ENCODE measurements around the gene KCNN3.

The KCNN3 gene

DNA sequence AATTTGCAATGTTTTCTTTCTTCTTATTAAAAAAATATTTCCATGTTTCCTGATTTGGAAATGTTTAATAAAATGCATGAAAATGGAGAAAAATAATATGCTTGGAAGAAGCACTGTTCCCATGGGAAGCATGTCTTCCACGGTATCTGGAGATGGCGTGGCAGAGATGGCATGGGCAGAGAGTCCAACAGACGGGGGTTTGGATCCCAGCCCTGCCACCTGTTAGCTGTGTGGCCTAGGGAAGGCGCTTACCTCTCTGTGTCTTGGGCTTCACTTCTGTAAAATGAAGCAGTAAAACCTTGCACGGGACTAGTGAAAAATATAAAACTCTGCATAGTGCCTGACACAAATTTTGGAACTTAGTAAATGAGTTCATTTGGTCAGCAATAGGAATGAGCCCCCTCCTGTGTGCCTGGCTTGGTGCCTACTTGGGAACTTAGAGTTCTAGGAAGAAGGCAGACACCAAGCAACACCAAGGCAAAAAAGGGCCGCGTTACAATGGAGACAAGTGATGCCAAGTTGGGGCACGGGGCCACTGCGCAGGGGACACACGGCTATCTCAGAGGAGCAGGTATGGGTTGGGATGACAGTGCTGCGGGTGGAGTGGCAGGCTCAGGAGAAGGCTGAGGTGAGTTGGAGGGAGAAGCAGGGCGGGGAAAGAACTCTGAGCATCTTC lies 124.2 kb downstream of the KCNN3 start:
- DNase-seq: no peak

DNA sequence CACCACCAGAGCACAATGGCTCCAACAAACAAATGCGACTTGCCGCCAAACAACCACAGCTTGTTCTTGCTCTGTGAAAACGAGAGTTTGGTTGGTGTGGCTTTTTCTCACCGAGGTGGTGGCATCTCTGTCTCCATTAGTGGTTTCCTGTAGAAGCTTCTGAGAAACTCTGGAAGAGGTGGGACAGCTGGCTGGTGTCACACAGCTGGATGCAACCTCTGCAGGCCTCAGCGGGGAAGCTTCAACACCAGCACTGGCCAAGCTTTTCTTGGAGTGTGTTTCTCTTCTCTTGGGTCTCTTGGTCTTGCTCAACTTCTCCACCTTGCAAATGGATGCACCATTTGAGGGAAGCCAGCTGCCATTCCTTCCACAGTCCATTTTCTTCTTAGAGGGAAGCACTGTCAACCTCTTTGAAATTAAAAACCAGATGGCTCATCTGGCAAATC lies 124.8 kb downstream of the KCNN3 start:
- no peak for DNase-seq

DNA sequence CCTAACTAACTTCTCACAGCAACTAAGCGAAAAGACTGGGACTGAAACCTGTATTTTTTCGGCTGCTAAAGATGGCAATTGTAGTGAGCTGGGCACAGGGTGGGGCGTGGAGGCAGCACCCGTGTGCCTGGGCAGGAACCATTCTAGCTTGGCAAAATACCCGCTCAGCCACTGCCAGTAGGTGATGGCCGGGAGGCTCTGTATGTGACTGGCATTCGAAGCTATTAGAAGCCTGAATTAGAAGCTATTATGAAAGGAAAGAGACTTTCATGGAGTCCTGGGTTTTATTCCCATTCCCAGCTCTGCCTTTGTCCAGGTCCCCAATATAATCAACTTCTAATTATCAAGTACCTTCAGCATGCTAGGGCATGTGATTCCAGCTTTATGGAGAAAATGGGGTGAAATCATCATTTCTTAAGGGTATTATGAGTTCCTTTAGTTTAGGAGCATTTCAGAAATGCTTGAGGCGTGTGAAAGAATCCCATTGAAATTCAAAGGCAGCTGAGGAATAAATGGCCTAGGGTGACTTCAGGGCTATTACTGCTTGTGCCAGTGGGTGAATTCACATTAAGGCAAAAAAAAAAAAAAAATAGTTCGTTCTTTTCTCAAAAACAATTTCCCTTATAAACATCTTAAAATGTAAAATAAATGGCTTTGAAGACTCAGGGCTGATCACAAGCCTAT lies 125.6 kb downstream of the KCNN3 start:
- DNase-seq: no peak

- no peak for DNase-seq
These were observed 126.5 kb downstream of the KCNN3 start for GRCh38 chr1:154743526-154744036.

DNA sequence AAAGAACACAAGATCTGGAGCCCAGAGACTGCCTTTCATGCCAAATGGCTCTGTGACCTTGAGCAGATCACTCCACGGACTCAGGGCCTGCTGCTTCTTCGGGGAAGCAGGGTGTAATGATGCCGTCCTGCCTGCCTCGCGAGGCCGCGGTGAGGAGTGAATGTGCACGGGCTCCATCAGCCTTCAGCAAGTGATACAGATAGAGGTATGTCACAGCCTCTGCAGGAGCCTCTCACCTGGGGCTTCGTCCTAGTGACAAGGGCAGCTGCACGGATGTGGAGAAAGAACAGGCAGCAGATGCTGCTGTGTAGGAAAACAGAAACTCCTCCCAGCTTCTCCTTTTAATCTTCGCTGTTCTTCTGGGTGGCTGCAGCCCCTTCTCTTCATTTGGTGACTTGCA lies 127.5 kb downstream of the KCNN3 start:
- no peak for DNase-seq

- DNase-seq: no peak
These were observed 128.2 kb downstream of the KCNN3 start for GRCh38 chr1:154741741-154742495.

- peak; percentile 31 for DNase-seq
These were observed 128.8 kb downstream of the KCNN3 start for GRCh38 chr1:154741327-154741726.

DNA sequence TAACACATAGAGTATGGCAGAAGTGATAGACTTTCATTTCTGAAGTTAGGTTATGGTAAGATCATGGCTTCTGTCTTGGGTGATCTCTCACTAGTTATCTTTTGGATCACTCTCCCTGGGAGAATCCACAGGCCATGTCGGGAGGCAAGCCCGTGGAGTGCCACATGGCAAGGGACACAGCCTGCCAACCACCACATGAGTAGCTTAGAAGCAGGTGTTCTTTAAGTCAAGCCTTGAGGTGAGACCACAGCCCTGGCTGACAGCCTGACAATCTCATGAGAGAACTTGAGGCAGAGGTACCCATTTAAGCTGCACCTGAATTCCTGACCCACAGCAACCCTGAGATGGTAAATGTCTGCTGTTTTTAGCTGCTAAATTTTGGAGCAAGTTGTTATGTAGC lies 130.4 kb downstream of the KCNN3 start:
- DNase-seq: no peak

DNA sequence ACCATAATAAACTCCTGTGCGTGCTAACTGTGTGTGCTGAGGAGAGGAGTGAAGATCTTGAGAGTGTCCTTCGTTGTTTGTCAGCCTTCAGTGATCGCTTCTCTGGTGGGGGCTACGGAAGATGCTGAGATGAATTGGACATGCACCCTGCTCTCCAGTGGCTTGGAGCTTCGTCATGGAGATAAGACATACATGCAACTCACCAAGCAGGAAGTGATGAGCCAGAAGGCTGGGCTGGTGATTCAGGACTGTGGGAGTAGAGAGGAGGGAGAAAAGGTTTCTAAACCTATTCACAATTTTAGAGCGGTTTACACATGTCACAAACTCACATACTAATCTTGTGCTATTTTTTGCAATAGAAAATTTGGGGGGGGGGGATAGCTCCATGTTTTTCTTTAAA lies 133.2 kb downstream of the KCNN3 start:
- peak; percentile 47 for DNase-seq

DNA sequence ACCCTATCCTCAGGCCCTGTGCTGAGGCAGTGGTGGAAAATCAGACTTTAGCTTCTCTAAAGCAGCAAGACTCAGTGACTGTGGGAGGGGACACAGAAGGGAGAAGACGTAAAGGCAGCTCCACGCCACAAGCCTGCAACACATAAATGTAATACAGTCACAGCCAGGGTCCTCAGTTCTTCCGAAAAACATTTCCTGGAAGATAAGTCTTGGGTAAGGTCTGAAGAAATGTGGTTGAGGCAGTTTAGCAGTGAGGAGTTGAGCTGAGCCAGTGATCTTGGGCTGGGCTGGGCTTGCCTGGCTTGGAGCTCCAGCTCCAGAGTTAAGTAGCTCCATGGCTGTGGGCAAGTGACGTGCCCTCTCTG lies 134.3 kb downstream of the KCNN3 start:
- no peak for DNase-seq

DNA sequence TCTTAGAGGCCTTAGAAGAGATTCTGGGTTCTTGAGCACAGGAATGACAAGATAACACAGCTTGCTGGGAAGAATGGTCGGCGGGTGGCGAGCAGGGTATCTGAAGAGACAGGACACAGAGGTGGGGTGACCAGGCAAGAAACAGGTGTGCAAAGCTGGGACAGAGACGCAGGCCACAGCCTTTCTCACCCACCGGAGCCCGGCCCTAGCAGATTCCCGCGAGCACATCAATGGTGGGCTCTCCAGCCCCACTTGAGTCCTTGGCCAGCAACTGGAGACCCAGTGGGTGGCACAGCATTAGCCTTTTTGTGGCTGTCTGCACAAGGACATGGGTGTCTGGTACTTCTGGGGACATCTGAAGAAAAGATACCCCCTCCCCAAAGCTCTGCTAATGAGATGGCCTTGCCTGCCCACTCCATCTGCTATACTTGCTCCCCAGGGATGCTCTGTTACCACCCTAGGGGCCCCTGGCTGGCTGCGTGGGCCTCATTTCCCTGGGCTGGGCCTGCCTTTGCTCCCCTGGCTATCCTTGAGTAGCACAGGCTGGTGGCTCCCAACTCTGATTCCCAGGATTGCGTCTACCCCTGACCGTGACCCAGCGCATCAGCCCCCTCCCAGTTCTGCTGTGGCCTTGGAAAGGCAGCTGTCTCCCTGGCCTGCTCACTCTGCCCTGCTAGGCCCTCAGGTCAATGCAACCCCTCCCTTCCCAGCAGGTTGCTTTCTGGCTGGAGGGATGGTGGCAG lies 134.8 kb downstream of the KCNN3 start:
- no peak for DNase-seq

- DNase-seq: no peak
These were observed 136.5 kb downstream of the KCNN3 start for GRCh38 chr1:154733621-154734020.

- peak; percentile 64 for DNase-seq
These were observed 139.0 kb downstream of the KCNN3 start for GRCh38 chr1:154730986-154731489.

- peak; percentile 62 for DNase-seq
These were observed 139.8 kb downstream of the KCNN3 start for GRCh38 chr1:154730259-154730658.

GRCh38 chr1:154729577-154729976 lies 140.5 kb downstream of the KCNN3 start:
- DNase-seq: no peak

- DNase-seq: peak; percentile 56
These were observed 141.0 kb downstream of the KCNN3 start for GRCh38 chr1:154729031-154729442.

GRCh38 chr1:154726896-154727753 lies 143.0 kb downstream of the KCNN3 start:
- DNase-seq: no peak

DNA sequence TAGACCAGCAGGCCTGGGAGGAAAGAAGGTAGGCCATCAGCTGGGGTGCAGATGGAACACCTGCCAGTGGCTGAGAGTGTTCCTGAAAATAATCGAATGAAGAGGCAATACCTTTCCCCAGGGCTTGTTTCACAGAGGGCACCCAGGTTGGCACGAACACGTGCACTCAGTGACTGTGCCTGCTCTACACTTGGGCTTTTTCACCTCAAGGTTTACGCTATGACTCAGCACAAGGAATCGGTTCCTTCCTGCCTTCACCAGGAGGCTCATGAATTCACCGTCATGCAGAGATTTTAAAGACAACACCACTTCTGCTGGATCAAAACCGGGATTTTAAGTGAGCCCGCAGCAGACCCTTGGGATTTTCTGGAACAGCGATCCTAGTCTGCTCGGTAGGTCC lies 143.6 kb downstream of the KCNN3 start:
- DNase-seq: no peak

DNA sequence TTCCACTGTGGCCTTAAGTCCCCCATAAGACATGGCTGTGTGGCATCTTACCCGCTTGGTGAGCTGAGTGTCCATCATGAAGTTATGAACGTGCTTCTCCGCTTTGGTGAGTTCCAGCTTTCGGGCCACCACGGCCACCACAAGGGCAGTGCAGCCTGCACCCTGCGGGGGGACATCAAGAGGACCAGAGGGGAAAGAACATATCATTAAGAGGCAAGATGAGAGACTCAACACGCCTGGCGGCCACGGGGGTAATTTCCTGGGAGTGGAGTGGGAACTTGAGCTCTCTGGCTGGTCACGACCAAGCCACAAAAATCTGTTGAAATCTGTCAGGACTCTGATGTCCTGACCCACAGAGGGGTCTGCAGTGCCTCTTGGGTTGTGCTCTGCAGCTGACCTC lies 144.2 kb downstream of the KCNN3 start:
- DNase-seq: no peak

- no peak for DNase-seq
These were observed 149.5 kb downstream of the KCNN3 start for GRCh38 chr1:154720328-154721297.
